RCC 7860 (cell line): ENCODE data around the gene SEC24B.
"Not testable (repeated sequence)": the region's sequence is repeated elsewhere in the genome, so short reads cannot be mapped to it uniquely, and the experiment has no call there.

Experiments used
- DNase-seq: peaks from one replicate; pipeline ENCODE4 v3.0.0-alpha.2; 2015; ENCODE audit warnings: low spot score
- FAIRE-seq: peaks from 2 replicates; lab custom pipeline; 2012; peaks lifted over from hg19 to GRCh38; lab: Jason Lieb, UNC

Gene SEC24B

GRCh38 chr4:109574931-109575804 is 141.6 kb downstream of the SEC24B start:
- FAIRE-seq (no peak), DNase-seq (no peak)

GRCh38 chr4:109576462-109576861 is 142.8 kb downstream of the SEC24B start:
- DNase-seq = no peak
- FAIRE-seq = no peak

GRCh38 chr4:109578846-109579245 is 145.2 kb downstream of the SEC24B start:
- DNase-seq = no peak
- FAIRE-seq = no peak

GRCh38 chr4:109579997-109580396 is 146.4 kb downstream of the SEC24B start:
- not testable (repeated sequence) for DNase-seq, FAIRE-seq

GRCh38 chr4:109588176-109588575 is 154.6 kb downstream of the SEC24B start:
- no peak for DNase-seq
- FAIRE-seq = no peak

GRCh38 chr4:109589119-109589518 is 155.5 kb downstream of the SEC24B start:
- FAIRE-seq (no peak), DNase-seq (no peak)

GRCh38 chr4:109589605-109590004 is 156.0 kb downstream of the SEC24B start:
- no peak for DNase-seq
- no peak for FAIRE-seq
